NCI-H345 treated with DMSO at 0.1 percent for 48 hours (cell line): ENCODE measurements around the gene NDST3.

Experiments used
- DNase-seq: peaks from one replicate; lab custom pipeline; 2025; ENCODE audit not compliant: unreplicated experiment; lab: John Stamatoyannopoulos, UW

NDST3 gene

GRCh38 chr4:118034053-118034785 lies at the start of gene NDST3:
Gene NDST3, plus strand, starts transcription at chr4:118034486. Its CDS starts 19,425 bp downstream, at chr4:118053911.
- DNase-seq = peak; percentile 55

- no peak for DNase-seq
Observed at GRCh38 chr4:117986321-117986720, 48.0 kb upstream of the NDST3 start.

- DNase-seq = no peak
Observed at GRCh38 chr4:117987464-117987863, 46.8 kb upstream of the NDST3 start.

GRCh38 chr4:117996891-117997290 lies 37.4 kb upstream of the NDST3 start:
- DNase-seq = no peak

GRCh38 chr4:118004088-118004487 lies 30.2 kb upstream of the NDST3 start:
- no peak for DNase-seq

- no peak for DNase-seq
Observed at GRCh38 chr4:118005883-118006282, 28.4 kb upstream of the NDST3 start.

GRCh38 chr4:118012142-118012541 lies 22.1 kb upstream of the NDST3 start:
- no peak for DNase-seq

GRCh38 chr4:118014831-118015230 lies 19.5 kb upstream of the NDST3 start:
- no peak for DNase-seq

- DNase-seq = no peak
Observed at GRCh38 chr4:118018381-118019145, 15.7 kb upstream of the NDST3 start.

- DNase-seq = no peak
Observed at GRCh38 chr4:118026806-118027205, 7.5 kb upstream of the NDST3 start.

GRCh38 chr4:118029224-118029623 lies 5.1 kb upstream of the NDST3 start:
- DNase-seq = no peak

GRCh38 chr4:118032691-118033090 lies 1.6 kb upstream of the NDST3 start:
- DNase-seq = no peak

GRCh38 chr4:118033148-118034052 lies 886 bp upstream of the NDST3 start:
- DNase-seq = peak; percentile 25

GRCh38 chr4:118035309-118035708 lies 1.0 kb downstream of the NDST3 start:
- DNase-seq = no peak

GRCh38 chr4:118036336-118036735 lies 2.0 kb downstream of the NDST3 start:
- no peak for DNase-seq

- no peak for DNase-seq
Observed at GRCh38 chr4:118037955-118038354, 3.7 kb downstream of the NDST3 start.

- DNase-seq = no peak
Observed at GRCh38 chr4:118046323-118046722, 12.0 kb downstream of the NDST3 start.

- no peak for DNase-seq
Observed at GRCh38 chr4:118047043-118047442, 12.8 kb downstream of the NDST3 start.

GRCh38 chr4:118058955-118059354 lies 24.7 kb downstream of the NDST3 start:
- no peak for DNase-seq

- no peak for DNase-seq
Observed at GRCh38 chr4:118059397-118059796, 25.1 kb downstream of the NDST3 start.
